ENCODE data around the gene HOXA13.

Gene HOXA13

GRCh38 chr7:27205325-27206280 lies 5.7 kb upstream of the HOXA13 start:
- DNase-seq, result peak; percentile 58

DNA sequence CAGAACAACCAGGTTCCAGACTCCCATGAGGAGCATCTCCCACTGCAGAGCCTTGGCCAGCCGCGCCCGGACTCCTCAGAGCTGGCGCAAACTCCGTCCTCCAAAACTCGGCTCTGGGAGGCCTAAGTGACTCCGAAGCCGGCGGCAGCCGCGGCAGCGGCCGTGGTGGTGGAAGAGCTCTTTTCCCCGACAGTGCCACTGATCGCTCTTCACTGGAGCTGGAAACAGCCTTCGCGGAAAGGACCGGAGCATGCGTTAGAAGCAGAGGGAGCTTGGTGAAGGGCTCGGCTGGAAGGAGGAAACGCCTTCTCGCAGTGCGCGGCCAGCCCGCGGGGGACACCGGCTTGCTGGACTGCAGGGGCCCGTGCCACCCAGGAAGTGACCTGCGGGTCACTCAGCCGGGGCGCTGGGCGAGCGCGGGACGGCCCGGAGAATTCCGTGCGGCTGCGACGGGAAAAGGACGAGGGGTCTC lies 5.0 kb upstream of the HOXA13 start:
- peak; percentile 72 for DNase-seq

DNA sequence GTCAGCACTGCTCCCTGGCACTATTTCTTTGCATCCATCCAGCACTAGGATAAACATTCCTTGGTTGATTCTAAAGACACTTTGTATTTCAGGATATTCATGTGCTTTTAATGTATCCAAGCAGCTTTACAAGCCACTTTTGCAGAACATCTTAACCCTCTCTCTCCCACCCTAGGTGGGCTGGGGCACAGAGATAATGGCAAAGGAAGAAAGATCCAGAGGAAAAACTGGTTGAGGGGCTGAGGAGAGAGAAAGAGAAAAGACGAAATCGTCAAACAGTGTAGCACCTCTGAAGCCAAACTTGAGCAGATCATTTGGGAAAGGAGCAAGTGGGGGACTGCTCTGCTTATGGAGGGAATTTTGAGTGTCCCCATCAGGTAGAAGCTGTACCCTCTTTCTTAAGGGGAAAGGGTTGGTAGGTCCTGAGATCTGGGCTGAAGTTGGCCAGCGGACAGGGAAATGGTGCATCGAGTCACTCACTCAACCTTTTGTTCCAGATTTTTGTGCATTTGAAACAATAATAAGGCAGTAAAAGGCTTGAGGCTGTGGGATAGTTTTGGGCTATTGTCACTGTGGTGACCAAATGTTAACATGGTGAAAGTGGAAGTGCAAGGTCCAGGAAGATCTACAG lies 4.2 kb upstream of the HOXA13 start:
- no peak for DNase-seq

DNA sequence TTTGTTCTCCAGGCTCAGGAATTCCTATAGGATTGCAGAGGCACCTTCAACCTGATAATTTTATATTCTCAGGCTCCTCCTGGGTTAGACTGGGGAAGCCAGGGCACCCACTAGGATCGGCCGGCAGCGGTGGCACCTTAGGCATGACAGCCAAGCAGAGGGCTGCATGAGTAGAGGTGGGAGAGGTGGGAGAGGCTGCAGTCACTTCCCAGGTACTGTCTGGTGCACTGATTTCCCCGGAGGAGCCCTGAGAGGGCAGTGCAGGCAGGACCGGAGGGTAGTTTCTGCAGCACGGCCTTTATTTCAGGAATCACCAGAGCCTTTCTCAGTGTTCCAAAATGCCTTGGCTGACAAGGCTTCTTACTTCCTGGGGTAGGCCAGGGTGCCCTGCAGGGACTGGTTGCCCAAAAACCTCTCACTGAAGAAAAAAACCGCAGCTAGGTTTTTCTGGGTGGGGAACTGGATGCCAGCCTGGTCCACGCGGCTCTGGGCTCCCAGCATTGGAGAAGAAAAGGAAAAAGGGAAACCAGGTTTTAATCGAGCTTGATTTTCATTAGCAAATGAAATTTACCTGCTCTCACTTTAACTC lies 3.6 kb upstream of the HOXA13 start:
- no peak for DNase-seq

DNA sequence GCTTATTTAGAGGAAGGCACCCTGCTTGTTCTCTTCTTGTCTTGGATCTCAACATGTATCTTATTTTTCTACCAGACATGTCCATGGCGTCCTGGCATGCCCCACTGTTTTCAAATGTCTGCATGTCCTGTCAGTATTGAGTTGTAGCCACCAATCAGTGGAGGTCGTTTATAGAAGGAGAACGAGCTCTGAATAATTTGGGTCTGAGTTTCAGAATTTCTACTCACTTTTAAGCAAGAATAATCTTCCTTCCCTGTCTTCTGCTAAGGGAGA lies 2.9 kb upstream of the HOXA13 start:
- DNase-seq, result no peak

DNA sequence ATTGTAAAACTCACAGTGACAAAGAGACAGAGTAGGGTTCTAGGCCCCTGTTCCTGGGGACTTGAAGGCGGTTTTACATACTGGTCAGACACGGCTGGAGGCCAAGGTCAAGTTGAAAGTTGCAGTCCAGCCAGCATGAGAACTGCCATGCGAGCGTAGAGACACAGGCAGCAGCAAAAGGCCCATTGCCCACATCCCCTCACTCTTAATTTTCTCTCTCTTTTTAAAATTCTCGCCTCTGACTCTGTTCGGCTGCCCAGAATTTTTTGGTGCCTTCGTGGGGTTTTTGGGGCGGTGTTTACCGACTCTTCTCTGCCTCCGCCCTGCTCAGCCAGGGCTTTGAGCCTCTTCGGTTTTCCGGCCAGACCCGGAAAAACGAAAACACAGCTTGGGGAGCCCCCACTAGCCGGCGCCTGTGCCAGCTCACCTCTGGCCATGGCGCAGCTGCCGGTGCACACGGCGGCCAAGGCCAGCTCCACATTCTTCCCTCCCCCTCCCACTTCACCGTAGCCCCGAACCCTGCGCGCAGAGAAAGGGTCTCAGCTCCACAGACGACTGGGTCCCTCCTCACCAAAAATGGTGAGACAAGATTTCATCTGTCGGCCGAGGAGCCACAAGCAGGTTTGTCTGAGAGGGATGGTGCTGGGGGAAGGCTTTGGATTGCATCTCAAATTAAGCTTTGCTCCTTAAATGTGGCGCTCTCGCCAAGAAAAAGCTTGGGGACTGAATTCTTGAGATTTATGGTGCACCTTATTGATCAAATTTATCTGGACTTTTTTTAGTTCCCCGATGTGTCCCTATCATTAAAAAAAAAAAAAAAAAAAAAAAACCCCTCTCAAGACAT lies 2.3 kb upstream of the HOXA13 start:
- DNase-seq, result no peak

GRCh38 chr7:27201580-27202017 lies 1.7 kb upstream of the HOXA13 start:
- DNase-seq, result peak; percentile 55

GRCh38 chr7:27200761-27201579 lies 1.1 kb upstream of the HOXA13 start:
- DNase-seq, result peak; percentile 60

DNA sequence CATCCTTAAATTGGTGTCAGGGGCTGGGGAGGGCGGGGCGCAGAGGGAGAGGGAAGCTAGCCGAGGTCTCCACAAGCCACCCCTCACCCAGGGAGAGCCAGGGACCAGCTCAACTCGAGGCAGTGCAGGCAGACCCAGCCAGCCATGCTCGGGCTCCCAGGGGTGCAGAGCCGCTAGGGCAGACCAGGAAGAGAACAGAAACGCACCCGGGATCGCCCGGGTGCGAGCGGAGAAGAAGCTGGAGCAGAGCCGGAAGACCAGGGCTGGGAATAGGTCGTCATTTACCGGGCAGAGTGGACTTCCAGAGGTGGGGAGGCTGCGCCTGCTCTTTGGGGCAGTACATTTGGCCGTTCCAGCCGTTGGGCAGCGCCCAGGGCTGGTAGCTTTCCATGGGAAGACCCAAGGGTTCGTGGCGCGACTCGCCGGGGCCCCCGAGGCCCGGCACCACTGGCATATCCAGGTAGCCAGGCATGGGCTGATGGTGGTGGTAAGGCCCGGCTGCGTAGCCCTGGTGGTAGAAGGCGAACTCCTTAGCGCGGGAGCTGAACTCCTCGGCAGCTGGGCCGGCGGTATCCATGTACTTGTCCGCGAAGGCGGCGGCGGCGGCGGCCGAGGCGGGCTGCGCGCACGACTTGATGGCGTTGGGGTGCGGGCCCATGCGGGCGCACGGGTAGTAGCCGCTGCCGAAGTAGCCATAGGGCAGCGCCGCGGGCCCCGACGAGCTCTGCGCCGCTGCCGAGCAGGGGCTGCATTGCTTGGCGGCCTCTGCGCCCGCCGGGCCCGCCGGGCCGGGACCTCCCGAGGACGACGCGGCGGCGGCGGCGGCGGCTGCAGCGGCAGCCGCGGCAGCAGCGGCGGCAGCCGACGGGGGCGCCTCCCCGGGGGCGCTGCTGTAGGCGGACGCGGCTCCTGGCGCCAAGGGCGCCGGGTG lies 755 bp downstream of the HOXA13 start:
- DNase-seq, result peak; percentile 72

DNA sequence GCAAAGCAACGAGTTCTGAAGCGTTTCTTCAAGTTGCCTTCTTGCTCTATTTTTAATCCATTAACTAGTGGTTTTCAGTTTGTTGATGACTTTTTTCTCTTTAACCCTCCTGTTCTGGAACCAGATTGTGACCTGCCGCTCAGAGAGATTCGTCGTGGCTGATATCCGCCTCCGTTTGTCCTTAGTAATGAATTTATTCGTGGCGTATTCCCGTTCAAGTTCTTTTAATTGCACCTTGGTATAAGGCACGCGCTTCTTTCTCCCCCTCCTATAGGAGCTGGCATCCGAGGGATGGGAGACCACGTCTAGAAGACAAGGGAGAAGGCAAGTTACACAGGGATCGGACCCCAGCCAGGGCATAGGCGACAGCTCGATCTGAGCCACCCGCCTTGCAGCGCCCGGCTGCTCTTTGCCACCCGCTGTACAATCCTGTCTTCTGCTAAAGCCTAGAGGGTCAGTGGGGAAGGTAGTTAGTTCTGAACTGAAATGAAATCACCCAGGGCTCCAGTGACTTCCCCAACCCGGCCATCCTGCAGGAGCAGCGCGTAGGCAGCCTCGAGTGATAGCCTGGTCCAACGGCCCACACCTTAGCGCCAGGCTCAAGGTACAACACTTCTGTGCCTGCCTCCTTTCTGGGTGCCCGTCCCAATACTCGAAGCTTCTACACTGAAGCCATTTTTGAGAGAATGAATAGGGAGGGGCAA lies 1.6 kb downstream of the HOXA13 start:
- DNase-seq, result peak; percentile 55

DNA sequence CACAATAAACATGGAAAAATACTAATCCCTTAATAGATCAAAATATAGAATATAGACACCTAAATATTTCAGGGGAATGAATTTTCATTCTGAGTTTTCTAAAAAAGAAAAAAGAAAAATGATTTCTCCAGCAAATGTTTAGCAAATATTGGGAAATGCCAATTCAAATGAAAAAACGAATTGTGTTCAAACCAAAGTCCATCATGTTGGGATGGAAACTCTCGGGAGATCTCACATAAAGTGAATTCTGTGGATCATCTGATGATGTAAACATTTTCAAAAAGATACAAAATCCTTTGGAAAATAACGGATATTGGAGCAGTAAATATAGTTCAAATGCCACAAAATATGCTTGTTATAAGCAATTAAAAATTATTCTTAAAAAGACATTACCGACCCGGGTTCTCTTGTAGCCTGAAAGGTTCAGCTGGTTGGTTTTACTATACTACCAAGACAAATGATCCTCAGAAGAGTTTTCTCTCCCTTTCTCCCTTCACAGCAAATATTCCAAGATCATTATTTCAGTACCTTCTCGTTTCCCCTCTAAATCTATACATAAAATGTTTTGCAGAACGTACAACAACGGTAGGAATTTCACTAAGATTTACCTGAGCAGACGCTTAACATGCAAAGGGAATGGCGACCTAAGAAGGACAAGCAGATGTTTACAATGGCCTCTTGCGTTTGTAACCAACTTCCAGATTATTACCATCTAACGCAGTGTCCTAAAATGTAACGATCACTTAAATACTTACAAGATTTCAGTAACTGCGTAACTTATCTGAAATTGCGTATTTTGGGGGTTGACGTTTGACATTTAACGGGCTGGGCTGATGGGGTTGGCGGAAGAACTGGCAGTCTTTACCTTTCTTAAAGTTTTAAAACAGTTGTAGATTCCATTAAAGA lies 2.5 kb downstream of the HOXA13 start:
- DNase-seq, result no peak

- peak; percentile 80 for DNase-seq
Measured at GRCh38 chr7:27196287-27196767, 3.6 kb downstream of the HOXA13 start.

DNA sequence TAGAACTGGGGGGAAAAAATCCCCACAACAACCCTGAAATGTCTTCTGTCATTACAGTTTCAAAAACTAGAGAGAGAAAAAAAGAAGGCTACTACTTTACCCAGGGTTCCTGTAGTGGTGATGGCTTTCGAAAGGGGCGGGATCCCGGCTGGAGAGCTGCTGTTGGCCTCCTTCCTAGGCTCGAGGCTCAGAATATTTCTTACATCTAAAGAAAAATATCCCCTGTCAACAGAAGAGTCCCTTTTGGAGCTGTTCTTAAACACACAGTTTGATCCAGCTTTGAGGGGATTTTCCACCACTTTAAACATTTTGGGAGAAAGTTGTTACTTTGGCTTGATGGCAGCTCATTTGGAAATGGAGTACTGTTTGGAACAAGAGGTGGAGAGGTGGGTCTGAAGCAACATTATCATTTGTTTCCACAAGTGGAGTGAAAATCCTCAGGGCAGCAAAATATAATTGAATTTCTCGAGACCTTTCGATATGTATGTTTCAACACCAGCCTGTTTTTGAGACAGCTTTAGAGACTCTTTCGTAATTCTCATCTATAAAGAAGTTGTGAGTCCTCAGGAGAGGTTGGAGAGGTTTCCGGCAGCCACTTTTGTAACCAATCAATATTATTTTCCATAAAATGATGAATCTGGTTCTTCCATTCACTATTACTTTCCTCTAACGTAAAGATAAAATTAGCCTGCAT lies 5.1 kb downstream of the HOXA13 start:
- DNase-seq, result no peak

DNA sequence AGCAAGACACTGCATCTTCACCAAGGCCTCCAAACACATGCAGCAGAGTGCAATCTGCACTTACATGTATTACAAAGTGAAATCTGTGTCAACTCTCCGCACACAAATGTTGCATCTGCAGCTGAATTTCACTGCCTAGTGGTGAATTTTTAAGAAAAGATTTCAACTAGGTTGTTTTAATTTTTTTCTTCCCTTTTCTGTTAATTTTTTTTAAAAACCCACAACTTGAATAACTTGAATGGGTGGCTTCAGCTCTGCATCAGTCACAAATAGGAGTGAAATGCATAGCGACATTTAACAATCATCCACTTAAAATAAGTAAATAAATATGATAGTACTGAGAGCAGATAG lies 5.9 kb downstream of the HOXA13 start:
- DNase-seq, result no peak

GRCh38 chr7:27193335-27194001 lies 6.4 kb downstream of the HOXA13 start:
- DNase-seq, result no peak

- DNase-seq, result peak; percentile 40
Measured at GRCh38 chr7:27192546-27193334, 7.2 kb downstream of the HOXA13 start.

All from NCI-H69 (cell line).